ENCODE data around the gene EIF3L. TPM values are rescaled to one million over a fixed set of nuclear protein-coding genes. Genes with fewer than 3 reads are reported as not detected.
A peak's percentile ranks its signal among the peaks of the same experiment; 100 is the strongest.

The EIF3L gene
- total RNA-seq, 2 experiments from 2014 or later, result 632 to 670 TPM

DNA sequence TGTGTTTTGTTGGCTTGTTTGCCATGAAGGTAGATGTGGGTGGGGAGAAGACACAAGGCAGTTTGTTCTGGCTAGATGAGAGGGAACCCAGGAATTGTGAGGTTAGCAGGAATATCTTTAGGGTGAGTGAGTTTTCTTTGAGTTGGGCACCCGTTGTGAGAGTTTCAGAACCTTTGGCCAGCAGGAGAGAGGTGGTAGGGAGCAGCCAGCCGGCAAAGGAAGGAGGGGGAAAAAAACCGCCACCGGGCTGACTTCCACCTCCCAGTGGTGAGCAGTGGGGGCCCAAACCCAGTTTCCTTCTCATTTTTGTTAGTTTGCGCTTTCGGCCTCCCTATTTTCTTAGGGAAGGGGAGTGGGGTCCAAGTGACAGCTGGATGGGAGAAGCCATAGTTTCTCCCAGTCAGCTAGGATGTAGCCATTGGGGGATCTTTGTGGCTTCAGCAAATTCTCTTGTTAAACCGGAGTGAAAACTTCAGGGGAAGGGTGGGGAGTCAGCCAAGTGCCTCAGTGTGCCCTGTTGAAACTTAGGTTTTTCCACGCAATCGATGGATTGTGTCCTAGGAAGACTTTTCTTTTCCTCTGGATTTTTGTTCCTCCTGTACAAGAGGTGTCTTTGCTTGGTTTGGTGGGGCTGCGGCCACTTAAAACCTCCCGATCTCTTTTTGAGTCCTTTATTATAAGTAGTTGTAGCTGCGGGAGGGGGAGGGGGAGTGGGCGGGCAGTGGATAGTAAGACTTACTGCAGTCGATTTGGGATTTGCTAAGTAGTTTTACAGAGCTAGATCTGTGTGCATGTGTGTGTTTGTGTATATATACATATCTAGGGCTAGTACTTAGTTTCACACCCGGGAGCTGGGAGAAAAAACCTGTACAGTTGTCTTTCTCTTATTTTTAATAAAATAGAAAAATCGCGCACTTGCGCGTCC is 42.5 kb upstream of the EIF3L start:
- no peak for ATAC-seq
- H3K4me3 Mint-ChIP-seq, result peak overlapping the region; percentile 78
- H3K27ac Mint-ChIP-seq, result peak overlapping the region; percentile 9
- CTCF ChIA-PET, result interaction anchor here (0.5 to 3.4 kb wide), 4 partner anchors 11 to 173 kb away, joined by 3 to 23 read pairs (median 4); no protein-coding TSS in a partner anchor
- intact Hi-C loops (cut with DNase I, micrococcal nuclease), result loop anchor here (1.0 to 10.0 kb wide), 12 partner anchors 38 to 562 kb away; partner anchors contain the start of genes EIF3L (in 2 of the 2), ANKRD54 (in 1 of the 2), C22orf23 (in 1 of the 2) and GGA1 (in 1 of the 2)
- H3K27me3 Mint-ChIP-seq, result peaks cover 38% of the 10 kb centered on the region
- no peaks in the 10 kb centered on the region for H3K9me3 Mint-ChIP-seq (ENCODE audit: low read depth)
- DNase-seq, result peak; percentile 58
- peaks cover 42% of the 10 kb centered on the region for H3K4me1 Mint-ChIP-seq
- POLR2A ChIA-PET, result interaction anchor here (0.5 to 1.6 kb wide), 2 partner anchors 148 to 460 kb away, joined by 3 to 5 read pairs; partner anchors contain the start of gene PDXP
- no peaks in the 10 kb centered on the region for H3K36me3 Mint-ChIP-seq (ENCODE audit: low read depth)

DNA sequence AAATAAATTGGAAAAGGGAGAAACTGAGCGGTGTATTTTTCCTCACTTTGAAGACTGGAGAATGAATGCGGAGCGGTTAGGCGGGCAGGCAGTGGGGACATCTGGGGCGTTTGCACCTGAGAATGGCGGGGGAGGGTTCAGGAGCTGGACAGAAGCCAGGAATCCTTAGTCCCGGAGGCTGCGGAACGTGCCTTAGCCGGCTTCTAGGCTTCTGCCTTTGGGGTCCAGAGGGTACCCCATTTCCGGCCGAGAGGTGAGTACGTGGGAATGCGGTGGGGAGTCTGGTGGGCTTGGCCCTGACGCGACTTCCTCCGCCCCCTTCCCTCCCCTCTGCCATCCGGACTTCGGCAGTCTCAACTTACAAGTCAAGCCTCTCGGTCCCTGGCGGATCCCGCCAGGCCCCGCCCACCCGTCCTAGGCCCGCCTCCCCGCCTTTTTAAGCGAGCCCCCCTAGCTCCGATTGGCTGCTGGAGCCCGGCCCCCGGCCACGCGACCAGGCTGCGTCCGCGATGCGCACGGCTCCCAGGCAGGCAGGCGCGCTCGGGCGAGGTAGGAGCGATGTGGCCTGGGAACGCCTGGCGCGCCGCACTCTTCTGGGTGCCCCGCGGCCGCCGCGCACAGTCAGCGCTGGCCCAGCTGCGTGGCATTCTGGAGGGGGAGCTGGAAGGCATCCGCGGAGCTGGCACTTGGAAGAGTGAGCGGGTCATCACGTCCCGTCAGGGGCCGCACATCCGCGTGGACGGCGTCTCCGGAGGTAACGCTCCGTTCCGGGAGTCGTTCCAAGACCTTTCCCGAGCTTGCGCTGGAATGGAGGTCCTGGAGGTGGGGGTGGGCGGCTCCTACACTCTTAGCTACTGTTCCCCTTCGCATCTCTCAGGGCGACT is 41.6 kb upstream of the EIF3L start, which contains the start of gene GCAT:
Gene GCAT, plus strand, starts transcription at position 525 of the 884 bp plus-strand sequence. Its CDS starts 34 bp downstream, at position 559.
- ATAC-seq (peak; percentile 97), DNase-seq (peak; percentile 97)
- Mint-ChIP-seq H3K4me1 (peaks cover 41% of the 10 kb centered on the region), H3K27me3 (peaks cover 37% of the 10 kb centered on the region), H3K27ac (peak within 1 kb of the TSS; percentile 31), H3K4me3 (peak within 1 kb of the TSS; percentile 78), H3K36me3 (ENCODE audit: low read depth) (no peaks in the 10 kb centered on the region), H3K9me3 (ENCODE audit: low read depth) (no peaks in the 10 kb centered on the region)
- intact Hi-C loops (cut with DNase I, micrococcal nuclease), result loop anchor here (1.0 to 10.0 kb wide), 12 partner anchors 37 to 563 kb away; partner anchors contain the start of genes EIF3L (in 2 of the 2), ANKRD54 (in 1 of the 2), C22orf23 (in 1 of the 2) and GGA1 (in 1 of the 2)
- ChIA-PET CTCF (interaction anchor here (0.6 to 3.4 kb wide), 8 partner anchors 8 to 242 kb away, joined by 3 to 23 read pairs (median 3); partner anchors contain the start of gene MICALL1), POLR2A (interaction anchor here (0.5 to 1.6 kb wide), 4 partner anchors 9 to 460 kb away, joined by 3 to 5 read pairs (median 3); partner anchors contain the start of genes ANKRD54 and PDXP)

DNA sequence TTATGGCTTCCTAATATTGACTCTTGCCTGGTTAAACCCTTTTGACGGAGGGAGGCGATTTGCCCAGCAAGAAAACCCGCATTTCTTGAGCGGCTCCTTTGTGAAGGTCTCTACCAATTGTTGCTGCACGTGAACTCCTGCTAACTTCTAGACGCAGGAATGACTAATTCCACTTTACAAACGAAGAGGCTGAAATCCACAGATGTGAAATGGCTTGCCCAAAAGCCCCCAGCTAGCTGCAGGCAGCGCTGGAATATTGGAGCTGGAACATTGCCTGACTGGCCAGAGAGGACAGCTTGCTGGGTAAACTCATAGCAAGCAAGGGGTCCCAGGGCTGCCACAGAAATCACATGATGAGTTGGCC is 40.9 kb upstream of the EIF3L start:
- DNase-seq, result no peak
- no peak for ATAC-seq
- Mint-ChIP-seq H3K9me3 (ENCODE audit: low read depth) (no peaks in the 10 kb centered on the region), H3K27ac (no peak overlapping the region), H3K36me3 (ENCODE audit: low read depth) (no peaks in the 10 kb centered on the region), H3K4me3 (peak overlapping the region; percentile 78), H3K4me1 (peaks cover 35% of the 10 kb centered on the region), H3K27me3 (peaks cover 33% of the 10 kb centered on the region)
- intact Hi-C loops (cut with DNase I, micrococcal nuclease), result loop anchor here (5.0 to 10.0 kb wide), 3 partner anchors 39 to 563 kb away; partner anchors contain the start of genes EIF3L (in 1 of the 2), RAC2 (in 1 of the 2) and SH3BP1 (in 1 of the 2)
- ChIA-PET POLR2A (interaction anchor here (0.8 to 1.6 kb wide), 2 partner anchors 8 to 150 kb away, joined by 3 to 5 read pairs; partner anchors contain the start of gene PDXP), CTCF (interaction anchor here (0.6 to 3.4 kb wide), 7 partner anchors 8 to 242 kb away, joined by 3 to 23 read pairs (median 3); partner anchors contain the start of gene MICALL1)

DNA sequence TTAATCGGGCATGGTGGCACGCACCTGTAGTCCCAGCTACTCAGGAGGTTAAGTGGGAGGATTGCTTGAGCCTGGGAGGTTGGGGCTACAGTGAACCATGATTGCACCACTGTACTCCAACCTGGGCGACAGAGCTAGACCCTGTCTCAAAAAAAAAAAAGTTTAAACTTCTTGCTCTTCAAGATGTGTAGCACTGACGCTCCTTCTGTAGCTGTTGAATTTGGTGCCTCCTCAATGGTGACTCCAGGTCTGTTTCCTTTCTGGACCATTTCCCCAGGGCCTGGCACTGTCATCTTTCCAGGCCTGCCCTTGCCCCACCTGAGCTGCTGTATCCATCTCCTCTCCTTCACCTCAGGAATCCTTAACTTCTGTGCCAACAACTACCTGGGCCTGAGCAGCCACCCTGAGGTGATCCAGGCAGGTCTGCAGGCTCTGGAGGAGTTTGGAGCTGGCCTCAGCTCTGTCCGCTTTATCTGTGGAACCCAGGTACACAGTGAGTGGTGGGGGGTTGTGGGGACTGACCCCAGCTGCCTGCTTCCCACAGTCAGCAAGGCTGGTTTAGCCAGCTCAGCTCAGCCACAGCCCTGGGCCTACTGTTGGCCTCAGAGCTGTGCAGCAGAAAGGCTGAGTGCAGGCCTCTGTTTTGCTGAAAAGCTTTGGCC is 39.4 kb upstream of the EIF3L start:
- no peak for ATAC-seq
- ChIA-PET CTCF (interaction anchor here (0.9 to 3.4 kb wide), 3 partner anchors 8 to 35 kb away, joined by 3 to 23 read pairs (median 4); partner anchors contain the start of gene ANKRD54), POLR2A (interaction anchor here (0.5 to 1.2 kb wide), 2 partner anchors 87 to 186 kb away, joined by 3 read pairs; no protein-coding TSS in a partner anchor)
- H3K36me3 Mint-ChIP-seq (ENCODE audit: low read depth), result no peaks in the 10 kb centered on the region
- H3K9me3 Mint-ChIP-seq (ENCODE audit: low read depth), result no peaks in the 10 kb centered on the region
- H3K27me3 Mint-ChIP-seq, result peaks cover 27% of the 10 kb centered on the region
- H3K4me3 Mint-ChIP-seq, result peak overlapping the region; percentile 23
- H3K27ac Mint-ChIP-seq, result no peak overlapping the region
- no peak for DNase-seq
- peaks cover 26% of the 10 kb centered on the region for H3K4me1 Mint-ChIP-seq
- intact Hi-C loops (cut with DNase I, micrococcal nuclease), result loop anchor here (5.0 to 10.0 kb wide), 3 partner anchors 37 to 565 kb away; partner anchors contain the start of genes EIF3L (in 1 of the 2), RAC2 (in 1 of the 2) and SH3BP1 (in 1 of the 2)

DNA sequence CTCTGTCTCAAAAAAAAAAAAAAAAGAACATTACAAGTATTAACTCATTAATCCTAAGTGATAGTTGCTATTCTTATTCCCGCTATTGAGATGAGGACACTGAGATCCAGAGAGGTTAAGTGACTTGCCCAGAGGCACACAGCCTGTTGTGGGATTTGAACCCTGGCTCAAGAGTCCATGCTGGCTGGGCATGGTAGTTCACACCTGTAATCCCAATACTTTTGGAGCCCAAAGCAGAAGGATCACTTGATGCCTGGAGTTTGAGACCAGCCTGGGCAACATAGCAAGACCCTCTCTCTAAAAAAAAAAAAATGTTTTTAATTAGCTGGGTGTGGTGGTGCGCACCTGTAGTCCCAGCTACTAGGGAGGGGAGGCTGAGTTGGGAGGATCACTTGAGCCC is 37.4 kb upstream of the EIF3L start:
- Mint-ChIP-seq H3K4me1 (peaks cover 12% of the 10 kb centered on the region), H3K9me3 (ENCODE audit: low read depth) (no peaks in the 10 kb centered on the region), H3K36me3 (ENCODE audit: low read depth) (no peaks in the 10 kb centered on the region), H3K27me3 (peaks cover 14% of the 10 kb centered on the region), H3K4me3 (no peak overlapping the region), H3K27ac (no peak overlapping the region)
- no peak for DNase-seq
- ChIA-PET POLR2A (no interaction called here), CTCF (interaction anchor here (0.7 kb wide), 1 partner anchor 51 kb away, joined by 3 read pairs; no protein-coding TSS in a partner anchor)
- intact Hi-C loops (cut with DNase I, micrococcal nuclease), result no loop called here
- ATAC-seq, result no peak

DNA sequence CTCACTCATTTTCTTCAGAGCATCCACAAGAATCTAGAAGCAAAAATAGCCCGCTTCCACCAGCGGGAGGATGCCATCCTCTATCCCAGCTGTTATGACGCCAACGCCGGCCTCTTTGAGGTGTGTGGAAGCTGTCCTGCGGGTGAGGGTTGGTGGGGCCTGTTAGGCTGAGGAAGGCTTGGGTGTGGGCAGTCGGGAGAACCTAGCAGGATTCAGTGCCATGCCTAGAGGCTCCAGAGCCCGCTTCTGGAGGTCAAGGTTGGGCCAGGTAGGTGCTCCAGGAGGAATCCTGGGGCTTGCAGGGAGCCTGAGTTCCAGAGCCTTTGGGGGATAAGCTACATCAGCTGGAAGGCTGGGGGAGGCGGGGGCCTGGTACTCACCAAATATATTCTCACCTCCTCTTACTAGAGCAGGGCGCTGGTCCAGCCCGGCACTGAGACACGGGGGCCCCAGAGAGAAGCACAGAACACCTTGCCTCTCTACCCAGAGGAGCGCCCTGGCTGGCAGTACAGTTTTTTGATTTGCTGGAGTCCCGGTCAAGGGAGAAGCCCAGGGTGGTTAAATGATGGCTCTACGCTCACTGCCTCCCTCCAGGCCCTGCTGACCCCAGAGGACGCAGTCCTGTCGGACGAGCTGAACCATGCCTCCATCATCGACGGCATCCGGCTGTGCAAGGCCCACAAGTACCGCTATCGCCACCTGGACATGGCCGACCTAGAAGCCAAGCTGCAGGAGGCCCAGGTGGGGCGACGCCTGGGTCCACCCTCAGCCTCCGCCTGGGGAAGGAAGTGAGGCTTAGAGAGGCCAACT is 36.1 kb upstream of the EIF3L start:
- POLR2A ChIA-PET, result no interaction called here
- peaks cover 9% of the 10 kb centered on the region for H3K27me3 Mint-ChIP-seq
- H3K27ac Mint-ChIP-seq, result no peak overlapping the region
- no peak overlapping the region for H3K4me3 Mint-ChIP-seq
- intact Hi-C loops (cut with DNase I, micrococcal nuclease), result no loop called here
- CTCF ChIA-PET, result interaction anchor here (0.5 kb wide), 1 partner anchor 11 kb away, joined by 3 read pairs; no protein-coding TSS in a partner anchor
- peaks cover 3% of the 10 kb centered on the region for H3K36me3 Mint-ChIP-seq (ENCODE audit: low read depth)
- no peaks in the 10 kb centered on the region for H3K9me3 Mint-ChIP-seq (ENCODE audit: low read depth)
- DNase-seq (no peak), ATAC-seq (no peak)
- peaks cover 7% of the 10 kb centered on the region for H3K4me1 Mint-ChIP-seq

DNA sequence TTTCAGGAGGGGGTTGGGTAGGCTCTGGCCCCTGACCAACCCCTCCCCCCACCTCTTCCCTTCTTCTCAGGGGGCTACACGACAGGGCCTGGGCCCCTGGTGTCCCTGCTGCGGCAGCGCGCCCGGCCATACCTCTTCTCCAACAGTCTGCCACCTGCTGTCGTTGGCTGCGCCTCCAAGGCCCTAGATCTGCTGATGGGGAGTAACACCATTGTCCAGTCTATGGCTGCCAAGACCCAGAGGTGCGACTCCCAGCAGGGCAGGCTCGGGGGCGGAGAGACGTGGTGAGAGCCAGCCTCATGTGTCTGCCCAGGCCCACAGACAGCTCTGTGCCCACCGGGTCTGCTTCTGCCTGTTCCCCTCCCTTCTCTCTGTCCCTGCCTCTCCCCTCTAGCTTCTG is 33.6 kb upstream of the EIF3L start:
- no peak overlapping the region for H3K27ac Mint-ChIP-seq
- H3K4me1 Mint-ChIP-seq, result peaks cover 8% of the 10 kb centered on the region
- no peaks in the 10 kb centered on the region for H3K9me3 Mint-ChIP-seq (ENCODE audit: low read depth)

DNA sequence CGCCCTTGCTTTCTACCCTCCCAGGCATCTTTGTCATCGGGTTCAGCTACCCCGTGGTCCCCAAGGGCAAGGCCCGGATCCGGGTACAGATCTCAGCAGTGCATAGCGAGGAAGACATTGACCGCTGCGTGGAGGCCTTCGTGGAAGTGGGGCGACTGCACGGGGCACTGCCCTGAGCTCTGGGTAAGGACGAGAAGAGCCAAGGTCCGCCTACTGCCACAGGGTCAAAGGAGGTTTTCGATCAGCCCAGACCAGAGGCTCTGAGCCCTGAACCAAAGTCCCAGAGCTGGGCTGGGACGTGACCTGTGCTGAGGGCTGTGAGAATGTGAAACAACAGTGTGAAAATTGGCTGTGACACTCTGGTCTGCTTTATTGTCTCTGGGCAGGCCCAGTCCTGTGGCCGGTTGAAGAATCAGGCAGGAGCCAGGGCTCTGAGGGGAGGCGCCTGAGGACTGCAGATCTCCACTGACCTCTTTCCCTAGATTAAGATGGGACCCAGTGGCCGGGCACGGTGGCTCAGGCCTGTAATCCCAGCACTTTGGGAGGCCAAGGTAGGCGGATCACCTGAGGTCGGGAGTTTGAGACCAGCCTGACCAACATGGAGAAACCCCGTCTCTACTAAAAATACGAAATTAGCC is 32.6 kb upstream of the EIF3L start:
- Mint-ChIP-seq H3K9me3 (ENCODE audit: low read depth) (no peaks in the 10 kb centered on the region), H3K36me3 (ENCODE audit: low read depth) (peaks cover 3% of the 10 kb centered on the region), H3K27ac (no peak overlapping the region), H3K4me1 (peaks cover 8% of the 10 kb centered on the region), H3K4me3 (no peak overlapping the region), H3K27me3 (peaks cover 11% of the 10 kb centered on the region)
- intact Hi-C loops (cut with DNase I, micrococcal nuclease), result loop anchor here (1.0 kb wide), 4 partner anchors 47 to 149 kb away; partner anchors contain the start of gene MICALL1 (in 1 of the 2)
- no peak for ATAC-seq
- DNase-seq, result no peak
- CTCF ChIA-PET, result interaction anchor here (0.6 to 4.5 kb wide), 13 partner anchors 9 to 149 kb away, joined by 3 to 51 read pairs (median 7); partner anchors contain the start of genes ANKRD54, EIF3L and GCAT
- POLR2A ChIA-PET, result interaction anchor here (1.1 to 1.2 kb wide), 2 partner anchors 9 to 27 kb away, joined by 3 to 9 read pairs; partner anchors contain the start of genes ANKRD54 and GCAT

More for the DNA sequence above, 33.6 kb upstream of the EIF3L start:
- DNase-seq (no peak), ATAC-seq (no peak)
- CTCF ChIA-PET, result interaction anchor here (1.1 to 4.5 kb wide), 4 partner anchors 8 to 150 kb away, joined by 3 to 51 read pairs (median 4); partner anchors contain the start of gene GCAT
- intact Hi-C loops (cut with DNase I, micrococcal nuclease), result no loop called here
- H3K36me3 Mint-ChIP-seq (ENCODE audit: low read depth), result peaks cover 3% of the 10 kb centered on the region
- no peak overlapping the region for H3K4me3 Mint-ChIP-seq
- POLR2A ChIA-PET, result no interaction called here
- peaks cover 11% of the 10 kb centered on the region for H3K27me3 Mint-ChIP-seq
